ENCODE measurements around the gene KYAT1.

KYAT1 gene

DNA sequence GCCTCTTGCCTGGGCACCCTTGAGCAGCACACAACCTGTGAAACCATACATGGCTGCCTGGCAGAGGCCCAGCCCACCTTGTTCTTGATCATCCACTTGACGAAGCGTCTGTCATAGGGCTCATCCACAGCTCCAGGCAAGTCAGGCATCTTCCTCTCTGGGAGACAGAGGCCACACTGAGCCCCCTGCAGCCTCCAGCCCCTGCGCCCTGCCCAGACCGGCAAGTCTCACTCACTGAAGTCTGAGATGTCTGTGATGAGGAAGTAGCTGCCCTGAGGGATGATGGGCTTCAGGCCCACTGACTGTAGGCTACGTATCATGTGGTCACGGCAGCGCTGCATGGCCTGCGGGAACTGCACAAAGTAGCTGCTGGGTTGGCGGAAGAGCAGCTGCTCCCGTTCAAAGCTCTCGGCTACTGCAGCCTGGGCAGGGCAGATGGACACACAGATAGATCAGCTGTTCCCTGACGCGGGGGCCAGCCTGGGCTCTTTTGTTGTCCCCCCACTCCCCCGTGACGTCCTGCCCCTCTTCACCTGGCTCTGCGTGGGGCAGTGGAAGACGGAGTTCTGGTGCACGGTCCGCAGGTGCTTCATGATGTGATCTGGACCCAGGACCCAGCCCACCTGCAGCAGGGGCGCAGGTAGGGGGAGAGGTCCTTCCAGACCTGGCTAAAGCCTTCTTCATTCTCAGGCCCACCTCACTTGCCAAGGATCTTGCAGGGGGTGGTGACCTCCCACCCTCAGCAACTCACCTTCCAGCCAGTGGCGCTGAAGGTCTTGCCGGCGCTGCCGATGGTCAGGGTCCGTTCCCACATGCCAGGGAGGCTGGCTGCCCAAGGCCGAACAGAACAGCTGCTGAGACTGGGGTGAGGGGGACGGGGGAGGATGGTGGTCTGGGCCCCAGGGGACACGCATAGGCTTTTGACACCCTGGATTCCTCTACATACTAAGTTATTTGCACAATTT lies 46.2 kb downstream of the KYAT1 start:
- DNase-seq: no peak

DNA sequence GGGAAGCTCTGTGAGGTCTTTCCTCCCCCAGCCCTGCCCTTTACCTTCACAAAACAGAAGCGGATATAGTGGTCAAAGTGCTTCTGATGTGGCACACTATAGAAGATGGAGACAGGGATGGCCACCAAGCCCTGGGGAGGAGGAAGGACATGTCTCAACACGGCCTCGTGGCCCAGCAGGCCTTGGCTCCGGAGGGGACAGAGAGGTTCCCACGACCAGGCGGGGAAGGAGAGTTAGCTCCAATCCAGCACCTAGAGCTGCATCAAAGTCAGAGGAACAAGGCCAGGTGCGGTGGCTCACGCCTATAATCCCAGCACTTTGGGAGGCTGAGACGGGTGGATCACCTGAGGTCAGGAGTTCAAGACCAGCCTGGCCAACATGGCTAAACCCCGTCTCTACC lies 48.1 kb downstream of the KYAT1 start:
- no peak for DNase-seq

DNA sequence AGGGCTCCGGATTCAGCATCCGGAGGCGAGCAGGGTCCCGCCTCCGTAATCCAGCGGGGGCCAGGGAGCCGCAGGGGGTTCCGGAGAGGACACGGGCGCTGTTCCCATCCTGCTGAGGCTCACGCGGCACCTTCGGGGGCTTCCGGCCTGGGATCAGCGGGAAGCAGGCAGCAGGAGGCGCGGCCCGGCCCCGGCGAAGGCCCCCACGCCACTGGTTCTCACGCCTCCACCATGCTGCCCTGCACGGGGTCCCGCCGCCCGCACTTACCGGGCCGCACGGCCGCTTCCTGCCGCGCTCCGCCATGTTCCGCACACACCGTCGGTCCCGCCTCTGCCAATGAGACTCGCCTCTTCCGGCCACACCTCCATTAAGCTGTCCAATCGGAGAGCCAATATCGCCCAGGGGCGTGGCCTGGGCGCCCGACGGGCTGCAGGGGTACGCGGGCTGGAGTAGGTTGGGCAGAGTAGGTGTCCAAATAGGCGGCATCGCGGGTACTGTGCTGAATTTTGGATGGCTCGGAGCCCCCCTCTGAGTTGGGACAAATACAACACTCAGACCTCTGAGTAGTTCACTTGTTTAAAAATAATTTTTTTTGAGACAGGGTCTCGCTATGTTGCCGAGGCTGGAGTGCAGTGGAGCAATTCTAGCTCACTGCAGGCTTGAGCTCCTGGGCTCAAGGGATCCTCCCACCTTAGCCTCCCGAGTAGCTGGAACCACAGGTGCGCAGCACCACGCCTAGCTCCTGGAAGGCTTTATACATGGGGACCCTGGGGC lies 52.1 kb downstream of the KYAT1 start, which contains the start of gene SPOUT1:
TSS of gene SPOUT1 (minus strand) at position 318 of the 775 bp plus-strand sequence. CDS start at position 304, 14 bp downstream.
- DNase-seq: peak; percentile 91

- DNase-seq: no peak
Observed at GRCh38 chr9:128828719-128829452, 52.9 kb downstream of the KYAT1 start.

- no peak for DNase-seq
Observed at GRCh38 chr9:128828267-128828666, 53.5 kb downstream of the KYAT1 start.

- DNase-seq: no peak
Observed at GRCh38 chr9:128825923-128826700, 55.6 kb downstream of the KYAT1 start.

- DNase-seq: no peak
Observed at GRCh38 chr9:128824911-128825310, 56.8 kb downstream of the KYAT1 start.

GRCh38 chr9:128823903-128824406 lies 57.8 kb downstream of the KYAT1 start:
- no peak for DNase-seq

GRCh38 chr9:128823362-128823902 lies 58.3 kb downstream of the KYAT1 start:
- no peak for DNase-seq

DNA sequence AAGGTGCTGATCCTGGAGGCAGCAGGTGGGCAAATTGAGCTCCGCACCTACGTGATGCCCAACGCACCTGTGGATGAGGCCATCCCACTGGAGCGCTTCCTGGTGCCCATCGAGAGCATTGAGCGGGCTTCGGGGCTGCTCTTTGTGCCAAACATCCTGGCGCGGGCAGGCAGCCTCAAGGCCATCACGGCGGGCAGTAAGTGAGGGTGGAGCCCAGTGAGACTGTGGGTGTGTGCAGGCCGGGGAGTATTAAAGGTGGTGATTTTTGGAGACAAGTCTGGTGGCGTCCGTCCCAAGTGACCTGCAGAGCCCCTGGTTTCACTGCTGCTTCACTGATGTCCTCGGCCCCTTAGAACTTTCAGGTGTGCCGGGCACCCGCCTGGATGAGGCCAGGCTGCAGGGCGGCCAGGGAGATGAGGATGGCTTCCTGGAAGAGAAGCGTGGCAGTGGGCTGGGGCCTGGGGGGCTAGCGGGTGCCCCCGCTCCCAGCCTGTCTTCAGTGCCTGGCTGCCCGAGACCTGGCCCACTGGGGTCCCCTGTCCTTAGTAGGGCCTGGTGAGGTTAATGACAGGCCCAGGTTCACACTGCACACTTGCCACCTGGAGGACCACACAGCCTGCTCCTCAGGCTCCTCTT lies 59.2 kb downstream of the KYAT1 start:
- DNase-seq: no peak

DNA sequence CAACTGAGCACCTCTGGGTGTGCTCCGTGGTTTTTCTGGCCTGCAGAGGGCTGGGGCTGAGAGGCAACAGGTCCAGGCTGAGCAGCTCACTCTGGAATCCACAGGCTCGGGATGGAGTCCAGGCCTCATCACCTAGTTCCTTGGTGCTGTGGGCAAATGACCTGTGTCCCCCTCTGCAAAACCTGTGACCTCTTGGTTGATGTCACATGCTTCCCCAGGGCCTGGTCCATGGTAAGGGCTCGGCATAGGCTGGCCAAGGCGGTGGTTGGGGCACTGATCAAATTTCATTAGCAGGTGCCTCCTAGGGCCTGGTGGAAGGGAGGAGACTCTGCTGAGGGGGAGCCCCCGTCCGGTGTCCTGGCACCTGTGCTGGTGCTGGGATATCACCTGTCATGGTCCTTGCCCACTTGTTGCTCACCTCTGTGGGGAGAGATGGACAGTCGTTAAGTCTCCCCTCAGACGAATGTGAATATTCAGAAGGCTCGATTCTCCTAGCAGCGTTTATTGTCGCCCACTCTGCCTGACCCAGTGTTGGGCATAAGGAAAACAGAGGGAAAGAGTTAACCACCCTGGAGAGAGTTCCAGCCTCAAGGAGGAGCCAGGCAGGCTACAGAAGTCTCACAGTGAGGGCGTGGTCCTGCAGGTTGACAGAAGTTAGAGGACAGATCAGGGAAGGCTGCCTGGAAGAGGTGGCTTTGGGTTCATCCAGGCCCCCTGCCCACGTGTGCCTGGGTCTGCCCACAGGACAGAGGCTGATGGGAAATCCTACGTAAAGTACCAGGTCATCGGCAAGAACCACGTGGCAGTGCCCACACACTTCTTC lies 60.0 kb downstream of the KYAT1 start:
- no peak for DNase-seq

DNA sequence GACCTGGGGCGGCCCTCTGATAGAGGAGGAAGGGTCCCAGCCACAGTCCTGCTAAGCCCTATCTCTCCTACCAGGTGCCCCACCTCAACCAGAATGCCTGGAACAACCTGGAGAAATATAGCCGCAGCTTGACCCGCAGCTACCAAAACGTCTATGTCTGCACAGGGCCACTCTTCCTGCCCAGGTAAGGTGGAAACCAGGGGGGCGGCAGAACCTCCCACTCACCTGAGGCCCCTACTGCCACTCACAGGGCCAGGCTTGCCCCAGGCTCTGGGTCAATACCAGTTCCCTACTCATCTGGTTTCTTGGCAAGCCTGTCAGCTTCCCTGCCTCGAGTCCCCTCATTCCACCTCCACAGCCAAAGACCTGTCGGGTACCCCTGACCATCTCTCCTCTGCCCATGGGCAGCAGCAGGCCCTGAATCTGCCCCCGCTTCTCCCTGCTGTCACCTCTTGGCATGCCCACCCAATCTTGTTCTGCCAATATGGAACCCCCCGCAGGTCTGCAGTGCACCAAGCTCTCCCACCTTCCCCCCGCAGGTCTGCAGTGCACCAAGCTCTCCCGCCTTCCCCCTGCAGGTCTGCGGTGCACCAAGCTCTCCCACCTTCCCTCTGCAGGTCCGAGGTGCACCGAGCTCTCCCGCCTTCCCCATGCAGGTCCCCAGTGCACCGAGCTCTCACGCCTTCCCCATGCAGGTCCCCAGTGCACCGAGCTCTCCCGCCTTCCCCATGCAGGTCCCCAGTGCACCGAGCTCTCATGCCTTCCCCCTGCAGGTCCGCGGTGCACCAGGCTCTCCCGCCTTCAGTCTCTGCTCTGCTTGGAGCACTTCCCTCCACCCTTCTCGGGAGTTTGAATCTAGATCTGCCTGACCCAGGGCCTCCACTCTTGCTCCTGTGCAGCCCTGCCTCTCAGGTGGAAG lies 60.8 kb downstream of the KYAT1 start:
- DNase-seq: no peak

DNA sequence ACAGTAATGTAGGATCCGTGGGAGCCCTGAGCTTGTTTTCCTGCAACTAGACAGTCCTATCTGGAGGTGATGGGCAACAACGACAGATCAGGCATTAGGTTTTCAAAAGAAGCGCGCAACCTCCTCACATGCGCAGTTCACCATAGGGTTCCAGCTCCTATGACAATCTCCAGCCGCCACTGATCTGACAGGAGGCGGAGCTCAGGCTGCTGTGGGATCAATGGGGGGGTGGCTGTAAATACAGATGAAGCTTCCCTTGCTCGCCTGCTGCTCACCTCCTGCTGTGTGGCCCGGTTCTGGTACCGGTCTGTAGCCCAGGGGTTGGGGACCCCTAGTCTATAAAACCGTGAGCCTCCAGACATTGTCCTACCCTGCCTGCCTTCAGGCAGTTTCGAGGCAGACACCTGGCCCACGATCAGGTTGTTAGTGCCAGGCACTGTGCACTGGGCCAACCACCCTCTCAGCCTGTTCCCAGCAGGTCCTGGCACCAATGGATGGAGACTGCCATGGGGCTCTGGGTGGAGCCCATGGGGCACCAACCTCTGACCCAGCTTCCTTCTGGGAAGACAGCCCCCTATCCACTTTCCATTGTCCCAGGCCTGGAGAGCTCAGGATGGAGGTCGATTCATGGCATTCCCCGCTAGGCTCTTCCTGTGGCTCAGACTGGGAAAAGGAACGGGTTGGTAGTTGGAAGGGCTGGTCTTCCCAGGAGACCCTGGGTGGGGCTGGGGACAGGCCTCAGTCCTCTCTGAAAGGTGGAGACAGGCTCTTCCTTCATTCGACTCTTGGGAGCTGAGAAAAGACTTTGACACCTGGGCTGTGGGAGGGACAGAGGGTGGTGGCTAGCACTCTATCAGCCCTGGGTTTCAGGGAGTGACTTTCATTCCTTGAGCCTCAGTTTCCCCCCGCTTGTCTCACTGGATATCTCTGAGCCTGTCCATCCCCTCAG lies 61.8 kb downstream of the KYAT1 start:
- peak; percentile 59 for DNase-seq

- DNase-seq: peak; percentile 19
Observed at GRCh38 chr9:128818839-128819715, 62.7 kb downstream of the KYAT1 start.

GRCh38 chr9:128818099-128818838 lies 63.5 kb downstream of the KYAT1 start, which contains the start of gene ENDOG:
Gene ENDOG, plus strand, starts transcription at chr9:128818500. Its CDS starts 185 bp downstream, at chr9:128818685.
- peak; percentile 96 for DNase-seq

- no peak for DNase-seq
Observed at GRCh38 chr9:128810873-128811272, 70.9 kb downstream of the KYAT1 start.
